Endothelial cell of umbilical vein (primary cell): Measurements from ENCODE around the gene URGCP.

ENCODE experiments used
- EZH2 ChIP-seq: IDR thresholded peaks from 2 replicates; pipeline ENCODE4 v1.6.1; 2012; ENCODE audit warnings: borderline replicate concordance, low read depth, mild to moderate bottlenecking, moderate library complexity, low read length, inconsistent platforms; ENCODE audit not compliant: severe bottlenecking
- FOS ChIP-seq: IDR thresholded peaks from 2 replicates; pipeline ENCODE4 v1.6.1; 2011; ENCODE audit warnings: mild to moderate bottlenecking, low read length, moderate library complexity, borderline replicate concordance; ENCODE audit not compliant: insufficient read depth
- POLR2A ChIP-seq: IDR thresholded peaks from 2 replicates; pipeline ENCODE4 v1.6.1; 2012; ENCODE audit warnings: low read depth, mild to moderate bottlenecking, control low read depth, low read length
- TF ChIP-seq, protein P1 (sequence below), 2 donors: IDR thresholded peaks; 1 replicate in 1 of 2; 2 replicates in 1 of 2; pipeline ENCODE4 v1.5.1; 2011; ENCODE audit warnings: low read length in 2 of 2, mild to moderate bottlenecking in 2 of 2, moderate library complexity in 2 of 2, control low read depth in 1 of 2, inconsistent platforms in 1 of 2, low read depth in 1 of 2; ENCODE audit not compliant: insufficient read depth in 1 of 2; ENCODE audit errors: extremely low read depth in 1 of 2
- TF ChIP-seq, protein P2 (sequence below): IDR thresholded peaks from 2 replicates; pipeline ENCODE4 v1.6.1; 2011; ENCODE audit not compliant: insufficient read depth, insufficient read length

DNA sequence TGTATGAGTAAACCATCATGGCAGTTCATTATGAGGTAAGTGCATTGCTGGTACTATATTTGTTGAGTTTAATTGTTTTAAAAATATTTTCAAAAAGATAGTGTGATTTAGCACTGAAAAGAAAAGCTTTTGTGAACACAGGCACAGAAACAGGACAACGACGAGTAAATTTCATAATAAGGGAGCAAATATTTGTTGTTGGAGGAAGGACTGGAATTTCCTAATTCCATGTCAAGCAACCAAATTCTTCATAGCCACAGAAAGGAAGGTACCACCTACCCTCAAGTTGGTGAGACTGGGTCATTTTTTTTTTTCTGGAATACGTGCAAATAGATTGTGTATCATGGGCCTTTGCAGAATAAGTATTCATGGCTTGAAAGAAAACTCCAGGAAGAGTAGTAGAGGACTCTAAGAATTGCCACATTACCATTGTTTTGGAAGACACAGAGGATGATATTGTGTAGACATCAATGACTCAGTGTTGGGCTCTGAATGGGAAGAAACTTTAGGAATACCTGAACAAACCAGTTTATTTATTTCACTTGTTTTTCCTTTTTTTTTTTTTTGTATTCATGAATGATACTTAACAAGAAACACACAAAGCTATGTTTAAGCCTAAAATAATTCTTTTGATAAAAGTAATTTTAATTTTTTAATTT lies 27.6 kb upstream of the URGCP start:
- TF ChIP-seq, protein P1, sequence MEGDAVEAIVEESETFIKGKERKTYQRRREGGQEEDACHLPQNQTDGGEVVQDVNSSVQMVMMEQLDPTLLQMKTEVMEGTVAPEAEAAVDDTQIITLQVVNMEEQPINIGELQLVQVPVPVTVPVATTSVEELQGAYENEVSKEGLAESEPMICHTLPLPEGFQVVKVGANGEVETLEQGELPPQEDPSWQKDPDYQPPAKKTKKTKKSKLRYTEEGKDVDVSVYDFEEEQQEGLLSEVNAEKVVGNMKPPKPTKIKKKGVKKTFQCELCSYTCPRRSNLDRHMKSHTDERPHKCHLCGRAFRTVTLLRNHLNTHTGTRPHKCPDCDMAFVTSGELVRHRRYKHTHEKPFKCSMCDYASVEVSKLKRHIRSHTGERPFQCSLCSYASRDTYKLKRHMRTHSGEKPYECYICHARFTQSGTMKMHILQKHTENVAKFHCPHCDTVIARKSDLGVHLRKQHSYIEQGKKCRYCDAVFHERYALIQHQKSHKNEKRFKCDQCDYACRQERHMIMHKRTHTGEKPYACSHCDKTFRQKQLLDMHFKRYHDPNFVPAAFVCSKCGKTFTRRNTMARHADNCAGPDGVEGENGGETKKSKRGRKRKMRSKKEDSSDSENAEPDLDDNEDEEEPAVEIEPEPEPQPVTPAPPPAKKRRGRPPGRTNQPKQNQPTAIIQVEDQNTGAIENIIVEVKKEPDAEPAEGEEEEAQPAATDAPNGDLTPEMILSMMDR (IDR thresholded peaks at IDR 0.05; ENCODE audit: extremely low read depth in 1 of 2, insufficient read depth in 1 of 2, low read depth in 1 of 2, low read length in 2 of 2): no peak
- TF ChIP-seq POLR2A: no peak
- TF ChIP-seq, protein P2, sequence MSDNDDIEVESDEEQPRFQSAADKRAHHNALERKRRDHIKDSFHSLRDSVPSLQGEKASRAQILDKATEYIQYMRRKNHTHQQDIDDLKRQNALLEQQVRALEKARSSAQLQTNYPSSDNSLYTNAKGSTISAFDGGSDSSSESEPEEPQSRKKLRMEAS: no peak
- no peak for TF ChIP-seq EZH2
- no peak for TF ChIP-seq FOS
